Dermis microvascular lymphatic vessel endothelial cell (primary cell): Measurements from ENCODE around the gene IL10. TPM values are rescaled to one million over a fixed set of nuclear protein-coding genes. Genes with fewer than 3 reads are reported as not detected.

Source experiments
- DNase-seq, 2 donors: peaks; one replicate each; pipeline versions ENCODE4 v3.0.0 to v3.0.0-alpha.2; 2010; ENCODE audit warnings: low read depth in 2 of 2
- total RNA-seq: library from RNA; depleted of rRNA; stranded (reverse); fragments of >200 nt; gene quantifications from 2 replicates; pipeline ENCODE4 v1.2.1, GENCODE V29; 2014

Gene IL10
- total RNA-seq, 1 donor from 2014 or later = not detected

DNA sequence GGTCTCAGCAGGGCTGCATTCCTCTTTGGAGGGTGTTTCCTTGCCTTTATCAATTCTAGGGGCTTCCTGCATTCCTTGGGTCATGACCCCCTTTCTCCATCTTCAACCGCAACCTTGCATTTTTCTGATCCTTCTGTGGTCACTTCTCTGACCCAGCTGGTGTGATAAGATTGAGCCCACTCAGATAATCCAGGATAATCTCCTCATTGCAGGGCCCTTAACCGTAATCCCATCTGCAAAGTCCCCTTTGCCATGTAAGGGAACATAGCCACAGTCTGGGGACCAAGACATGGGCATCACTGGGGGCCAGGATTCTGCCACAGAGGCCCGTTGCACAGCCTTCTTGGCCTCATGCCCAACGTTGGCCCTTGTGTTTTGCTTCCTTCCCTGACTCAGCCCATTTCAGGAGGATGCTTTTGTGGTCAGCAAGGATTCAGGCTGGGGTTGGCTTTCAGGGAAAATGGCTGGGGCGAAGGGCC lies 36.7 kb downstream of the IL10 start:
- peak in 1 of 2 donors; percentile 18 for DNase-seq

DNA sequence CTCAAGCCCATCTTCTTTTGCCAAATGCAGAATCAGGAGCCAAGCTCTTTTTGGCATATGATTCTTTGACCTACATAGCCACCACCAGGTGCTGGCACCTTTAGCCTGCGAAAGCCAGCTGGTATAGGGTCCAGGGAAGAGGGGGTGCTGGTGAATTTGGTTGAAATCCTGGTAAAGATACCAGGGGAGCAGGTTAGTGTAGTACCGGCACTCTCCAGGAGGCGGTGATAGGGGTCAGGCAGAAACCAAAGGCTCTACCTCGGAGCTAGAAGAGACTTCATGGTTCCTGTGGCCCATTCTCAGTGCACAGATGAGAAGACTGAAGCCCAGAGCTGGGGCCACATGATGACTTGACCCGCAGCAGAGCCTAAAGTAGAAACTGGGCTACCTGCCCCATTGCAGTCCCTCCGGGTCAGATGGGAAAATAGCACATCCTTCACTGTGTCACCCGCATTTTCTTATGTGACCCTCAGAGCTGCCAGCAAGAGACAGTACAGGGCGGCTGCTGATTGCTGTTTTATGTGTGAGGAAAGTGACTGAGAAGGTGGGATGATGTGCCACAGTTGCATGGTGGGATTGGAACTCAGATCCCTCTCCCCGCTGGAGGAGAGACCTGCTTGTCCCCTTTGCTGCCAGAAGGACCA lies 37.7 kb downstream of the IL10 start:
- peak in 1 of 2 donors; percentile 37 for DNase-seq

DNA sequence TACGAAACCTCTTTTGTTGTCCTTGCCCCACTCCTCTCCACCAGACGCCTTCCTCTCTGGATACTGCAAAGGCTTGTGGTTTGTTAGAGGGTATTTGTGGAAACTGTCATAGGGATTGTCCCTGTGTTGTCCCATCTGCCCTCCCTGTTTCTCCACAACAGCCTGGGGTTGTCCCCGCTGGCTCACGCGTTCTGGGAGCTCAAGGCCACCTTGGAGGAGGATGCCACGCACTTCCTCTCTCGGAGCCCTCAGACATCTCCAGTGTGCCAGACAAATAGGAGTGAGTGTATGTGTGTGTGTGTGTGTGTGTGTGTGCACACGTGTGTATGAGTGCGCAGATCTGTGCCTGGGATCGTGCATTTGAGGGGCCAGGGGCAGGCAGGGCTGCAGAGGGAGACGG lies 39.3 kb downstream of the IL10 start:
- DNase-seq = no peak

DNA sequence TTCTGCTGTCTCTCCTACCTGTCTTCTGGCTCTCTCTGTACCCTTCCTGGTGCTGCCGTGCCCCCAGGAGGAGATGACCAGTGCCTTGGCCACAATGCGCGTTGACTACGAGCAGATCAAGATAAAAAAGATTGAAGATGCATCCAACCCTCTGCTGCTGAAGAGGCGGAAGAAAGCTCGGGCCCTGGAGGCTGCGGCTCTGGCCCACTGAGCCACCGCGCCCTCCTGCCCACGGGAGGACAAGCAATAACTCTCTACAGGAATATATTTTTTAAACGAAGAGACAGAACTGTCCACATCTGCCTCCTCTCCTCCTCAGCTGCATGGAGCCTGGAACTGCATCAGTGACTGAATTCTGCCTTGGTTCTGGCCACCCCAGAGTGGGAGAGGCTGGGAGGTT lies 39.8 kb downstream of the IL10 start:
- DNase-seq = no peak

DNA sequence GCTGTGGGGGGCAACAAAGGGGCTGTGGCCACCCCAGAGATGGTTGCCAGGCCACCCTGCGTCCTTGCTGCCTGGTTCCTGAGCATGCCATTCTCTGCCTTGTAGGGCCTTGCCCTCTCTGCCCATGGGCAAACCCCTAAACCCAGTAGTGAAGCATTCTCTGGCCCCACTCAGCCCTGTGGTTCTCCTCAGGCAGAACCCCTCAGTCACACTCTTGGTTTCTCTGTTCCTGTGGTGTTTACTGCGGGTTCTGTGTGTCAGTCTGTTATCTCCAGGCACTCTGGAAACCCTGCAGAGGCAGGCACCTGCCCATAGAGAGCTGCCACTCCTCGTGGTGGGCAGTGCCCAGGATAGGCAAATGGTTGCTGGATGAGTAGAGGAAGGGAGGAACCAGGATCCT lies 42.8 kb downstream of the IL10 start:
- DNase-seq = no peak

DNA sequence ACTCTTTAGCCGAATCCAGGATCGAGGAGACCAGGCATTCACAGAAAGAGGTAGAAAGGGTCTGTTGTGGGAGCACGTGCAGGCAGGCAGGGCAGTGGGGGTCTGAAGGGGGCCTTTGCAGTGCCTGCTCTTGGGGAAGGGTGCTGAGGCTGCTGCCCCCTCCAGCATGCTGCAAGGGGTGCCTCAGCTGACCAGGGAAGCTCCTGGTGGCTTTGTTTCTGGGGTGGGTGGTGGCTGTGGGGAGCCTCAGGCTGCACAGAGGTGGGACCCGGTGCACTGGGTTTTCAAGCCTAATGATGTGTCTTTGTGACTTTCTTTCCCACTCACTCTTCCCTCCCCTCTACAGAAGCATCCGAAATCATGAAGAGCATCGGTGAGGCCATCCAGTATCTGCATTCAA lies 43.2 kb downstream of the IL10 start:
- no peak for DNase-seq

DNA sequence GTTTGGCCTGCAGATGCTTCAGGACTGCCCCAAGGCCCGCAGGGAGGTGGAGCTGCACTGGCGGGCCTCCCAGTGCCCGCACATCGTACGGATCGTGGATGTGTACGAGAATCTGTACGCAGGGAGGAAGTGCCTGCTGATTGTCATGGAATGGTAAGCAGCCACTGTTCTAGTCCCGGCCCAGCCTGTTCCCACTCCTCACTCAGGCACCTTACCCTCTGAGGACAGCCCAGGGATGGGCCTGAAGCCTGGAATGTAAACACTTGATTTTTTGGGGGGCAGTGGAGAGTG lies 43.7 kb downstream of the IL10 start:
- no peak for DNase-seq

DNA sequence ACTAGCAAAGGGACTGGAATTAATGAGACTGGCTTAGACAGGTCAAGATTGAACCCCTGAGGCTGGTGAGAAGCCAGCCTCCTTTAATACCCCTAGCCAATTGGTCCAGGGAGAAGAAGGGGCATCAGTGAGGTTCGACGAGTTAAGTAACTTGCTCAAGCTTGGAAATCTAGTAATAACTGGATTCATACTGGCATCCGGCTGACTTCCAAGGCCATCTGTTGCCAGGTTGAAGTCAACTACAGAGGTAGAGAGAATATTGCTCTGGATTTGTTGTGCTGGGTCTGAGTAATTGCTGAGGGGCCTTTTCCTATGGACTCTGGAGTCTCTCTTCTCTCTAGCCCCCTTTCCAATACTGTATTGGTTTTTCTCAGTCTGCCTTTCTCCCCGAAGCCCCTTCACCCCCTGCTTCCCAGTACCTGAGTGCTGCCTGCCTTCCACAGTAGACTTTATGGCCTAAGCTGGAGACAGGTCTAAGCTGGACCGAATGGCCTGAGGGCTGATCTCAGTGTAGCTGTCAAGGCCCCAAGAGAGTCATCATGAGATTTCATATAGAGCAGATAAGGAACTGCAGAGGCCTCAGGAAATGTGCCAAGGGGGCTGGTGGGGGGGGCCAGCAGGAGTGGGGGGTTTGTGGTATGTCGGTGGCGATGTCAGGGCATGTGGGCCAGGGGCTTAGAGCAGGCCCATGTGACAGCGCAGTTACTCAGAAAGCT lies 44.2 kb downstream of the IL10 start:
- DNase-seq = no peak

DNA sequence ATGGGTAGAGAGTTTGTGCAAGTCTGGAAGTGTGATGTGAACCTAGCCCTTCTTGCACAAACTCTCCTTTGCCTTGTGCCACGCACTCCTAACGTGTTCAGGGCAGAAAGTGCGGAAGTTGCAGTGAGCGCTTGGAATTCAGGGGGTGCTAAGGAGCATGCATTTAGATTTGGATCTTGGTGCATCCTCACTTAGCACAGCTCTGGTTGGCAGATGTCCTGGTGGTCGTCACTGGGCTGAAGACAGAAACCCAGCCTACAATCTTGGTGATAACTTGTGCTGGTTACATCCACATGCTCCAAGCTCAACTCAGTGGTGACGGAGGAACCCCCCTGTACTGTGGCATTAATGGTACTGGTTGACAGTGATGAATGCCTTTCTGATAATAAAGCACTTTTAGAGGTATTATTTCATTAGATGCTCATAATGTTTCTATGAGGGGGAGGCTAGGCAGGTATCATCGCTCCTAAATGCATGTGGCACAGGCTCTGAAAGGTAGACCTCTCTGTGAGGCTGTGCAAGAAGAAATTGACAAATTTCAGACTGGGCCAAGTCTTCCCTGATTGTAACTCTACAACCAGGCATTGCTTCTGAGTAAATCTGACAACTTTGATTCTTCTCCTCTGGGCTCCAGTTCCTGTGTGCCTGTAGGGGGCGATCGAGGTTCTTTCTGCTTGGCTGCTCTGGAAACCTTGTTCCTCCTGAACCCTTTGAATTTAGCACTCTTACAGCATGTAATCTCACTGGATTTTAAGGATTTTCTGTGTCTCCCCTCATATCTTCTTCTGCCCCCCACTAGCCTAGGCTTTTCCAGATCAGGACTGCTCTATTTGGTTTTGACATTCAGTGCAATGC lies 47.0 kb downstream of the IL10 start:
- DNase-seq = peak in 1 of 2 donors; percentile 47

DNA sequence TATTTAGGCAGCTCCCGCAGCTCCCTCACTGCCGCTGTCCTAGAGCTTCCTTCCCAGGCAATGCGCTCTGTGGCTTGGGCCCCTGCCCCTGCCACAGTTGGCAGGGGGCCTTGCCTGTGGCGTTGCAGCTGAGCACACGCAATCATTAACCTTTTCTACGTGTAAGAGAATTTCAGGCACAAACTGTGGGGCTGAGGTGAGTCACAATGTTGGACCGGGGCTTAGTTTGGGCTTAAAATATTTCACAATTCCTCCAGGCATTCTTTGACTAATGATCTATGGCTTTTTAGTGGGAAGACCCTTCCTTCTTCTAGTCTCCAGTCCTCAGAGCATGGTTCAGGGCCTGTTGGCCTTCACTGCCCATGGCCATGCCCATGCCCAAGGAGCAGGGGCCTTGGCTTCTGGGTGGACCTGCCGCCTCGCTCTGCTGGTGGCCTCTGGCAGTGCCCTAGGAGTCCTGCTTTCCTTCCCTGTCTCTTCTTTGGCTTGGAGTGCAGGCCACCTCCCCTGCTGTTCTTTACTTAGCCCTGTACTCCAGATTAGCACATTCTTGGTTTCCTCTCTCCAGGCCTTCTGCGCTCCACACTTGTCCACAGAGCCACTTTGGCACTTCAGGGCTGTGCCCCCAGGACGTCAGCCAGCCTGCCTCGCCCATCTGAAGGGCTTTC lies 48.4 kb downstream of the IL10 start:
- DNase-seq = no peak

DNA sequence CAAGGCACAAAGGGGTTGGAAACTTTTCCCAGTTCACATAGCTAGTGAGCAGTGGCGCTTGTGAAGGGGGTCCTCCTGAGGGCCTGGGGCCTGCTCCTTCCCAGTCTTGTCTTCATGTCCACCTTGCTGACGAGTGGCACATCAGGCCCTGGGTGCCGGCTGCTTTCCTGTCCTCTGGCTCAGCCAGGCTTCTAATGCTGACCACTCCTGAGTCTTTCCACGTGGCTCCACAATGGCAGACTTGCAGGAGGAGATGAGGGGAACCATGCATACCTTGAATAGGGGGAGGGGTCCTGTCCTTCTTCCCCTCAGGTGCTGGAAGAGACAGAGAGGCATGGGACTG lies 48.9 kb downstream of the IL10 start:
- DNase-seq = no peak

DNA sequence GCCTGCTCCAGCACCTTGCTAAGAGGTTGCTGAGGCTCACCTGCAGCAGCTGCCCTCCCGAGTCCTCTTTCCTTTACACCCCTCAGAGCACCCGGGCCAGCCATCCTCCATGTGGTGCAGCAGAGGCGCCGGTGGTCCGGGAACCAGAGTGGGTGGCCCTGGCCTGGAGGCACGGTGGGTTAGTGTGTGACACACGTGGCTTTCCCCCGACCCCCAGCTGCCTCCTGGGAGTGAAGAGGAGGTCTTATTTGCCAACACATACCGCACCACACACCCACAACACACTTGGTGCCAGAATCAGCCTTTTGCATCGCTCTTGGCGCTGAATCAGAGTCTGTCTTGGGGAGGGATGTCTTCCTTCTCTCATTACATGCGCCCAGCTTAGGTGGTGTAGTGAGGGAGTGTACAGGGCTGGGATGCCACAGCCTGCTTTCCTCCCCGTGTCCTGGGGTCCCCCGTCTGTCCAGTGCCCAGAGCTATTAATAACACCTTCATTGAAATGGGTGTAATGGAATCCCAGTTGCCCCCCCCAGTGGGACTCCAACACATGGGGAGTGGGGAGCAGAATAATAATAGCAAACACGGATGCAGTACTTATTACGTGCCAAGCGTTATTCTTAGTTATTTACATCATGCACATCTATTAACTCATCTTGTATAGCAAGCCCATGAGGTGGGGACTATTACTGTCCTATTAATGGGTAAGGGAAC lies 49.4 kb downstream of the IL10 start:
- no peak for DNase-seq

DNA sequence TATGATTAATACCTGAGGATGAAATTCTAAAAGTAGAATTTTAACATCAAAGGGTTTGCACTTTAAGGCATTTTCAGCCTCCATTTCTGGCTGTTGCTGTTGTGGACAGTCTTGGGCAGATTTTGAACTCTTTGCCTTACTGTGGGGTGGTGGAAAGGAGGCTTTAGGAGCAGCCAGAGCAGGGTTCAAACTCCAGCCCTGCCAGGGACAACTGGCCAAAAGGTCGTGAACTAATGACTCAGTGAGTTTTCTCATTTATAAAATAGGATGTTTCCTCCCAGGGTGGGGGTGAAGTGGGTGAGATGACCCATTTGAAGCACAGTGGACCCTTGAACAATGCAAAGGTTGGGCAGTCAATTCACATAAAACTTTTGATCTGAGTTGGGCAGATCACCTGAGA lies 50.8 kb downstream of the IL10 start:
- no peak for DNase-seq

DNA sequence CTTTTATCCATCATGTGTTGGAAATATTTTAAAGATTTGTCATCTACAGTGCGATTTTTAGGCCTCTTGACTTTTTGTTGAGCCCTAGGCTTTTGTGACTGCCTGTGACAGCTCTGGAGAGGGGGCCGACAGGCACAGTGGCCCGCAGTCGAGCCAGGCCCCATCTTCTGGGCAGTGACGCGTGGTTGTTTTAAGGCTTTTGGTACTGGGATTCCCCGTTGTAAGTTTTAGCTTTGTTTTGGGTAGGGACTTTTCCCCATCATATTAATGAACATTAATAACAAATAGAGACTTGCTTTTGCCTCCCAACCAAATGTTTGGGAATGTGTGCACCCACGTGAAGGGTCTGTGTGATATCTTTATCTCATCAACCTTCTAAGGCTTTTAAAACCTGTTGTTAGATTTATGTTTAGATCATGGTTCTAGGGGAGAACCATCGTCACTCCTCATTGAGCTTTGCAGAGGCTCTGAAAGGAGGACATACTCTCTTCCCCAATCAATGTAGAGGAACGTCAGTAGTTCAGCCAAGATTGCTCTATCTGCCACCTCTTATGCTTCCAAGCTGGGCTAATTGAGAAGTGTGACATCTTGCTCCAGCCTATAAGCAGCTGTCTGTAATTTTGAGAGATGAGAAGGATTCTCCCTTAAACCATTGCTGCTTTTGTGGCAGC lies 53.0 kb downstream of the IL10 start:
- no peak for DNase-seq

DNA sequence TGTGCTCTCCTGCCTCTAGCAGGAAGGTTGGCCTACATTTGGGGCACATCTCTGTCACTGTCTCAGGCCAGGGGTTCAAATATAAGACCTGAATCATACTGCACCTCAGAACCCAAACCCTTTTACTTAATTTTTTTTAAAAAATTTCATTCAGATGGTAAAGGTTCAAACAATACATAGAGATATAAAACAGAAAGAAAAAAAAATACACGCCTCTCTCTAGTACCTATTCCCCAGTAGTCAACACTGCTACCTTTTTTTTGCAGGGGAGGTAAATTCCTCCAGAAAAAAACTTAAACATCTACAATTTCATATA lies 54.7 kb downstream of the IL10 start:
- no peak for DNase-seq

Other genes with a start within 250 kb of the IL10 start
- 41.2 and 45.5 TPM in 2 replicates for gene EIF2D, start 160.0 kb downstream of the IL10 start, total RNA-seq
- gene DYRK3, start 137.0 kb downstream of the IL10 start, total RNA-seq = 15.5 and 19.2 TPM in 2 replicates
- 27.0 and 46.1 TPM in 2 replicates for gene MAPKAPK2, start 87.6 kb downstream of the IL10 start, total RNA-seq
- not detected in 2 replicates for gene IL19, start 1.7 kb downstream of the IL10 start, total RNA-seq
- not detected in 2 replicates for gene IL20, start 93.1 kb upstream of the IL10 start, total RNA-seq
- not detected in 2 replicates for gene IL24, start 124.9 kb upstream of the IL10 start, total RNA-seq
- 0.25 TPM in 1 of 2 replicates, not detected in the other for gene FCMR, start 149.4 kb upstream of the IL10 start, total RNA-seq
- gene PIGR, start 174.0 kb upstream of the IL10 start, total RNA-seq = not detected in 2 replicates
- gene FCAMR, start 198.0 kb upstream of the IL10 start, total RNA-seq = not detected in 2 replicates